GF-D8 (cell line): ENCODE results near the gene GMDS.

Source experiments
- DNase-seq: peaks from one replicate; lab custom pipeline; 2025; lab: John Stamatoyannopoulos, UW

Gene GMDS

DNA sequence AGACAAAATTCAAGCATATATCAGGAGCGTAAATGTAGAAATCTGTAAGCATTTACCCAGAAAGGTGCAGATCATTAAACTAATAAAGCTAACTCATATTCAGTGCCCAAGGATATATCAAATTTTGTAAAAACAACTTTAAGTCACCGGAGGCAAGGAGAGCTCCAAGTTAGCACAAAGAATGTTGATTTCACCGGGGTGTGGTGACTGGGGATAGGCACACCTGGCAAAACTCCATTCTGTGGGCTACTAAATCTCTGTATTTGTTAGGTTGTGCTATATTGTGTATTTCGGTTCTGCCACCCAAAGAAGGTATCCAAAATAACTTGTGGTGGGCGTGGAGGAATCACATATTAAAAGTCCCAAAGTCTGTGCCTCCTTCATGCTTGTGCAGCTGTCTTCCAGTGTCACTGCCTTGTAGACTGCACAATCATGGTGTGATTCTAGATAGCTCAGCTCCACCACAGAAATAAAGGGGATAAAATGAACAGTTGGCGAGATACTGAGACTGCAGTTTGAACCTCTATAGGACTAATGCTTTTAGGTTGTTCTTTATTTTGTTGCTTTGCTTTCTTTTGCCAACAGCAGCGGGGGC, 111.6 kb downstream of the GMDS start:
- DNase-seq: no peak

DNA sequence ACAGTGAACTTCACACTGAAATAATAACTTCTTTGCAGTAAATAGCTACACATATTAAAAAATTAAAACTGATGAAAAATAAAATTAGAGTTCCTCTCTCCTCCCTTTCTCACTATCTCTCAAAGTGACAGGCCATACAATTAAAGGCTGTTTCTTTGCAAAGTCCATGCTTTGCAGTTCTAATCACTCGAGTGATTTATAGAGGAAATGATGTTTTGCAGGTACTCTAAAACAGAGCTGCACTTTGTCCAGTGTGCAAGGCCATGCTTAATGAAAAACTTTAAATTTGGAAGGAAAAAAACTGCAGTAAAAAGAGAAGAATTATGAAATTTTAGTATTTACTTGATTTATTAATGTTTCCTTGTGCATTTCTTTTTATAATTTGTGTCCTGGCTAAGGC, 112.5 kb downstream of the GMDS start:
- DNase-seq: no peak

- no peak for DNase-seq
These were observed 113.0 kb downstream of the GMDS start for GRCh38 chr6:2132416-2132815.

DNA sequence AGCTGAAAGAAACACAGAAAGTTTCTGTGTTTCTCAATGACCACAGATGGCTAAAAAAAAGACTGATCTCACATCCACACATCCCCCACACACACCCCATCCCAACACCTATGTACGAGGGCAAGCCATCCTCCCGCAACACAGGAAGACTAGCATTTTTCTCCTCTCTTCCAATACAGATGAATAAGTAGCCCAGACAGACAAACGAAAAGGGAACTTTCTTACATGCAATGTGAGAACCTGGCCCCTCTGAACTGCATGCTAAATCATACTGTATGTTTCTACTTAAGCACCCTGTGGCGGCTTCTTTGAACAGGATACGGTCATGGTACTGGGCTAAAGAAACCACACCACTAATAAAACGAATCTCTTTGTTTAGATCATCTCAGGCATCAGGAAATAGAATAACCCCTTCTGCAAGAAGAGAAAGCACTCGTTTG, 116.2 kb downstream of the GMDS start:
- no peak for DNase-seq

DNA sequence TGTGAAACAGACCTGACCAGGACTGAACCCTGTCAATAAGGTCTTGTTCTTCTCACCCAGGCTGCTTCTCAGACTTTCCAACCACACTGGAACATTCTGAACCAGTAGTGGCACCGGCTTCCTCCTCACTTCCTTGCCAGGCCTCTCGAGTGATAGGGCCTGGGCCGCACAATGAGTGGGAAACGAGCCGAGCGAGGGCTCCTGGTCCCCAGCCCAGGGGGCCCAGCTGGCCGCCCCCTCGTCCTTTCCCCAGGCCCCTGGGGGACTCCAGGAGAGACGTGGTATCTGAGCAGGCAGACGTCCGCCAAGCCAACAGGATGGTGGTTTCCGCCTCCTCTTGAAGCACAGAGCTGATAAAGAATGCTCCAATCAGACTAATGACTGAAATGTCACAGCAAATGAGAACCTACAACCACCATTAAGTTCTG, 117.9 kb downstream of the GMDS start:
- peak; percentile 73 for DNase-seq

GRCh38 chr6:2126351-2126750, 119.1 kb downstream of the GMDS start:
- DNase-seq: no peak

GRCh38 chr6:2125158-2125557, 120.2 kb downstream of the GMDS start:
- DNase-seq: no peak

- peak; percentile 56 for DNase-seq
These were observed 121.1 kb downstream of the GMDS start for GRCh38 chr6:2124260-2124709.

DNA sequence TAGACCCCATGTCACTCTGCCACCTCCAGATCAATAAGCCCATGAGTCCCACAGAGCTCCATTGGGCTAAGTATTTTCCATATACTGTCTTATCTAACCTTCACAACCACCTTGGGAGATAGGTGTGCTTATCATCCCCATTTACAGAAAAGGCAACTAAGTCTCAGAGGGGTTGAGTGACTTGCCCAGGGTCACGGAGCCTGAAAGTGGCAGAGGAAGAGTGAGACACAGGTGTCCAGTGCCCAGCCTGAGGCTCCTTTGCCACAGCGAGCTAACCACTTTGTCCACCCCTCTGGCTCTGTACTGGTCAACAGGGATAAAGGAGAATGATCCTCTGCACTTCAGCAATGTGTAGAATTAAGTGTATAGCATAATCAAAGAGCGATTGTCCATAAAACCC, 124.5 kb downstream of the GMDS start:
- no peak for DNase-seq

DNA sequence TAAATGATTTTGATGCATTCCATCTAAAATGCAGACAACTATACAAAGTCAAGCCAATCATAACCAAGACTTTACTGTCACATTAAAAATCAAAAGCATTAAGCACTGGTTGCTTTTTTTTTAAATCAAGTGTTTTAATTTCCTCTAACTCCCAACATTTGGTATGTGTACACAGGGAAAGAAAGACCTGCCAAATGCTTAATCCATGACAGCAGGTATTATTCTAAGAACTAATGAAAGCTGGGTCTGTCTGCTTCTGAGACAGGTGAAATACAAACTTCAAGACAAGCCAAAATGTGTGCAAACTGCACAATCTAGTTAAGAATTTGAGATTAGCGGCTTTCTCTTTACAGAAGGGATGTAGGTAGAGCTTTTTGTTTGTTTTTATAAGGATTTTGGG, 126.1 kb downstream of the GMDS start:
- DNase-seq: no peak

- DNase-seq: no peak
These were observed 127.3 kb downstream of the GMDS start for GRCh38 chr6:2118136-2118535.

DNA sequence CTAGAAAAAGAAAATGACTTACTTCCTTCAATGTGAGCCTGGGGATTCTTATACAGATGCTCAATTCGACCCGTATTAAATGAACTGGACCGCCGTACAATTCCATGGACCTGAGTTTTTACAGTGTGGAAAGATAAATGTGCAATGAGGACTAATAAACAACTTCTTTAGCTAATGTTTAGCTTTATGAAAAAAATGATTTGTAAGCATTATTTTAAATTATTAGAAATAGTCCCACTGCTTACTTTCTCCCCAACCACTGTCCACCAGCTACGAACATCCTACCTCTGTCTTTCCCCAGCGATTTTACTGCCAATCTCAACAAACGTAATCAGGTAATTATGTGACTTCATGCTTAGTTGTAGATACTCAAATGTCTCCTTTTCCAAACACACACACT, 128.0 kb downstream of the GMDS start:
- DNase-seq: no peak

GRCh38 chr6:2116496-2116895, 128.9 kb downstream of the GMDS start:
- DNase-seq: no peak

GRCh38 chr6:2114100-2114499, 131.3 kb downstream of the GMDS start:
- DNase-seq: no peak

DNA sequence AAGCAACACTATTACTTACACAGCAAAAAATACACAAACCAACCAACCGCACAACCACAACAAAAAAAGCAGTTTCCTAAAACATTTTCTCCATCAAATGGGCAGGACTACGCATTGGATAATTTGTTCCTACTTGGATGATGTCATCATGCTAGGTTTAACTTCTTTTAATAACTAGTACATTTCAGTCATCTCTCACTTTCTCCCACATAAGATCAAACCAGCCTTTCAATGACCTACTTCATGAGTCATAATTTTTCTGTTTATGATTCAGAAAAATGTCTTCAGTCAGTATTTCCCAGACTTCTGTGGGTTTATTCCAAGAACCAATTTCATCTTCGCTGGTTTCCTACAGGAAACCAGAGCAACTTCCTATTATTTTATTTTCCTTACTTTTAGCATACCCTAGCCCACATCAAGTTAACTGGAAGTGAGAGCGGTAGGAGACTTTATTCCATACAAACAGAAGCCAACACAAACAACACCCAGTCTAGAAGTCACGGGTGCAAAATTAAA, 134.2 kb downstream of the GMDS start:
- DNase-seq: no peak

DNA sequence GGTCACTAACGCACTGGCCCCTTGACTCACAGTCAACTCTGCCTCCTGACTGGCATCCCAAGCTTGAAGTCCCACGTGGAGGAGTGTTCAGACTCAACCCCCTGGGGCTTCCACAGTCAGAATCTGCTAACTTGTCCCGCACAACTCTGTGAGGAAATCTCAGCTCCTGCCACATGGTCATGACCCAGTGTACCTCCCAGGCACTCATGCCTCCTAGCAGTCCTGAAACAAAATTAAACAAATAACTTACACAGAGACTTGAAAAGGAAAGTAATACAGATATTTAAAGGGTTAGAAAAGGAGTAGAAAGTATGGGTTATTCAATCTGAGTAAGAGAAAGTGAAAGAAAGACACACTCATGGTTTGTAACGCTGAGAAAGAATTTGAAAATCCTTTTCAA, 134.9 kb downstream of the GMDS start:
- no peak for DNase-seq

DNA sequence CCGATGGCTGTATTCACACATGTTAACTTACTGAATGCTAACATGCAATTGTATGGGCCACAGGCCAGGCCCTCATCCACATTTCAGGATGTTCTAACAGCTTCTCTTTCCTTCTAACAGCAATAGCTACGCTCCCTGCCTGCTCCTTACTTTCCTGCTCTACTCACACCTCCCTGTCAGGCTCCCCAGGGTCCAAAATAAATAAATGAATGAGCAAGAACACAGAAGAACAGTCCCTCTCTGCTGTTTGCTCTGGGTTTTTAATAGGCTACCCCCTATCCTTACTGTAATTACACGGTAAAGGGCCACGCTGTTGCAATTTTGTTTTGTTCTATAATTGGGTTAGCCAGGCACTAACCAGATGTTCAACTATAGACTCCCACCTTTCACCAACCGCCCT, 135.6 kb downstream of the GMDS start:
- no peak for DNase-seq

DNA sequence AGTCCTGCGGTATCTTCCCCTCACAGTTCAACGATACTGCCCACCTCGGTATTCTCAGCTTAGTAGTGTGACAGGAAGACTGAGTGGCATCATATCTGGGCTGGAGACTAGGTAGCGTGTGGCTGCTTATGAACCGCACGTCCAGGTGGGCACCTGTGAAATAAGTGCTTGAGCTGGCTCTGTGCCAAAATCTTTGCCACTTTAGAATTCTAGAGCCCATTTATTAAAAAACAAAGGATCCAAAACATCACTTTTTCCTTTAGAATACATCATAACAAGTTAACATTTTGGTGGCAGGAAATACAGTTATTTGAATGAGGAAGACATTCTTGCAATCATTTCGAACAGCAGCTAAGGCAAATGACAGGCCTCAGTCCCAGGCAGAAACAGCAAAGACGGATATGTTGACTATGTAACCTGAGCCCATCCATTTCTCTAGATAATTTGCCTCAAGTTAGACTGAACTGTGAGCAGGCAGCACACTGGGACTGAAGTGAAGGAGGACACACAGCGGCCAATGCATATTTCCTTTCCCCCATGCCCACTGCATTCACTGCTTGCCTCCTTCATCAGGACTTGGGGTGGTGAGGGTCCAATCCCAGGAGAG, 136.6 kb downstream of the GMDS start:
- DNase-seq: no peak

DNA sequence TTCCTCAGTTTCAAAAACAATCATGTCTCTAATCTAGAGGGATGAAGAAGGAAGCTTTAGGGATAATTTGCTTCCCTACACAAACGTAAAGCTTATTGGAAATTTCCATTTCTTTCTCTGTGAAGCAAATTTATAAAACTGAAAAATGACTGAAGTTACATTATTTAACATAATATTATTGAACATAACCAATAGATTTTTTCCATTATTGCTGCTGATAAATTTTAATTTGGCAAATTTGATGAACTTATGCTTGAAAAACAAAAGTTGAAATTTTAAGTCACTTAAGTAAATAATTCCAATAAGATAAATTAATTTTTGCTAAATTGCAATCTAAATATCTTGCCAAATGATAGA, 140.9 kb downstream of the GMDS start:
- DNase-seq: no peak

- DNase-seq: peak; percentile 65
These were observed 141.5 kb downstream of the GMDS start for GRCh38 chr6:2103765-2104523.

GRCh38 chr6:2102966-2103365, 142.4 kb downstream of the GMDS start:
- no peak for DNase-seq

DNA sequence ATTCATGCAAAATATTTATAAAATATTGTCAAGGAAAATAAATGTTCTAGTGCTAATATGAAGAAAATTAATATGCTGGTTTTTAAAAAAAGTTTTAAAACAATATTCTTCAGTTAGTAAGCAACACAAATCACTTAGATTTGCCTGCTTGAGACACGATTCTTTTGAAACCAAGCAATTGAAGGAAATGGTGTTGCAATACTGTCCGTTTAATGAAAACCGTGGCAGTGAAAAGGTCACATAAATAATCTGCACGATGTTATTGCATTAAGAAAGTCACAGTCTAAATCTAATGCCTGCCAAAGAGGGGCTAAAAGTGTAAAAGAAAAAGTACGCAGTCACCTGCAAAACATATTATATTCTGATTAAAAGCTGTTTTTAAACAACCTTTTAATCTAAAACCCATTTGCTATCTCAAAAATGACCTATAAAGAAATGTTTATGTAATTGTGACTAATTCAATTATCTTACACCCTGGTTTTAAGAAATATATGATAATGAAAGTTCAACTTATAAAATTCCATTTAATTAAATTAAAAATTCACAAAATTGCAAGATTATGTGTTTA, 143.0 kb downstream of the GMDS start:
- peak; percentile 52 for DNase-seq

DNA sequence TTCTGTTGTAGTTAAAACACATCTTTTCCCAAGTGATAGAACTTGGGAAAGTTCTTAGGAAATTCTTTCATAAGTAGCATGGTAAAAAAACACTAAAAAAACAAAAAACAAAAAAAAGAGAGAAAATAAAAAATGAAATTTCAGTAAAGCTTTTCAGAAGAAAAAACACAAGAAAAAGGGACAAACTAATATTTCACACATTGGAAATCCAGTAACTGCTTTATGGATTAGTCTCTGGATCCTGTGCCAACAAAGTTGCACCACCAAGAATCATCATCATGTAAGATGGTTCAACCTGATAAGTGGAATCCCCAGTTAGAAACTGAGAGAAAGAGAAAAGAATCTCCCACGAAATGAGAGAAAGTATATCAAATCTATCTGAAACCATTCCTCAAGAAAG, 144.2 kb downstream of the GMDS start:
- no peak for DNase-seq
